Activated CD8-positive, alpha-beta memory T cell treated with anti-CD3 and anti-CD28 coated beads, Interleukin-2, amount 50 U/mL, for 48 hours (primary cell): ENCODE results near the gene TTLL1.
A peak's percentile ranks its signal among the peaks of the same experiment; 100 is the strongest.
"Not testable (repeated sequence)": the region's sequence is repeated elsewhere in the genome, so short reads cannot be mapped to it uniquely, and the experiment has no call there.

ENCODE experiments used
- DNase-seq: peaks from one replicate; pipeline ENCODE4 v3.0.0-alpha.2; 2020

TTLL1 gene

GRCh38 chr22:43060183-43060582, 29.0 kb downstream of the TTLL1 start:
- peak; percentile 89 for DNase-seq

- no peak for DNase-seq
Measured at GRCh38 chr22:43057641-43058040, 31.6 kb downstream of the TTLL1 start.

- DNase-seq: no peak
Measured at GRCh38 chr22:43053176-43053575, 36.0 kb downstream of the TTLL1 start.

- no peak for DNase-seq
Measured at GRCh38 chr22:43050995-43051394, 38.2 kb downstream of the TTLL1 start.

- no peak for DNase-seq
Measured at GRCh38 chr22:43047605-43048004, 41.6 kb downstream of the TTLL1 start.

GRCh38 chr22:43044290-43044712, 44.9 kb downstream of the TTLL1 start:
- DNase-seq: no peak

- DNase-seq: no peak
Measured at GRCh38 chr22:43042101-43042780, 47.0 kb downstream of the TTLL1 start.

- no peak for DNase-seq
Measured at GRCh38 chr22:43039800-43040199, 49.4 kb downstream of the TTLL1 start.

GRCh38 chr22:43038325-43038724, 50.9 kb downstream of the TTLL1 start:
- no peak for DNase-seq

GRCh38 chr22:43036282-43036829, 52.8 kb downstream of the TTLL1 start:
- DNase-seq: no peak

GRCh38 chr22:43035250-43035649, 53.9 kb downstream of the TTLL1 start:
- no peak for DNase-seq

- DNase-seq: no peak
Measured at GRCh38 chr22:43031617-43032016, 57.6 kb downstream of the TTLL1 start.

- no peak for DNase-seq
Measured at GRCh38 chr22:43018615-43019014, 70.6 kb downstream of the TTLL1 start.

GRCh38 chr22:43017525-43018460, 71.4 kb downstream of the TTLL1 start:
- no peak for DNase-seq

GRCh38 chr22:43016150-43016549, 73.0 kb downstream of the TTLL1 start:
- not testable (repeated sequence) for DNase-seq

GRCh38 chr22:43015677-43016042, 73.5 kb downstream of the TTLL1 start:
- DNase-seq: no peak

GRCh38 chr22:43014869-43015676, 74.1 kb downstream of the TTLL1 start, which contains the start of gene PACSIN2:
Gene PACSIN2 (minus strand): TSS chr22:43015149. CDS start chr22:42912080, 103,069 bp downstream.
- DNase-seq: peak; percentile 99

GRCh38 chr22:43014316-43014868, 74.8 kb downstream of the TTLL1 start:
- DNase-seq: peak; percentile 69

- no peak for DNase-seq
Measured at GRCh38 chr22:43013355-43014315, 75.6 kb downstream of the TTLL1 start.

GRCh38 chr22:43012390-43012789, 76.8 kb downstream of the TTLL1 start:
- no peak for DNase-seq

GRCh38 chr22:43011079-43011478, 78.1 kb downstream of the TTLL1 start:
- DNase-seq: no peak
